Measurements from ENCODE around the gene ZMYND8.

DNA sequence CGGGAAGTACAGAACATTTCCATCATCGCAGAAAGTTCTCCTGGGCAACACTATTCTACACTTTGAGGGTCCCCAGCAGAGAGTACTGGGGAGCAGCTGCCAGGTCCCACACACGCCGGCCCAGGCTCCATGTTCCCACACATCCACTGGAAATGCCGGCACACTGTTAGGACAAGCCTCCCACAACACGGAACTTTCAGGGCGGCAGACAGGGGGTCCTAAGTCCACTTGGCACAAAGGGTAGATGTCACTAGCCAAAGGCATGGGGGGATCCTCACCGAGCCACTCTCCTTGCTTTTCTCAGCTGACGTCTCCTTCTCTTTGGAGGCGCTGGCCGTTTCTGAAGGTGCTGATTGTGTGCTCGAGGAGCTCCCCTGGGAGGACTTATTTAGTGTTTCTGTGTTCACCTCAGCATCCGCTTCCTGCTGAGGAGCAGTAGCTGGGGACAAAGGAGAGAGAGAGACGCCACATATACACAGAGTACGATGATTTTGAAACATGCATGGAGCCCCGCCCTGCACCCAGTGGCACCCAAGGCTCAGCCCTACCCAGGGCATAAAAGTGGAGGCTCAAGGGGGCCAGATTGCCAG is 135.4 kb downstream of the ZMYND8 start:
- TF ChIP-seq, protein P1, sequence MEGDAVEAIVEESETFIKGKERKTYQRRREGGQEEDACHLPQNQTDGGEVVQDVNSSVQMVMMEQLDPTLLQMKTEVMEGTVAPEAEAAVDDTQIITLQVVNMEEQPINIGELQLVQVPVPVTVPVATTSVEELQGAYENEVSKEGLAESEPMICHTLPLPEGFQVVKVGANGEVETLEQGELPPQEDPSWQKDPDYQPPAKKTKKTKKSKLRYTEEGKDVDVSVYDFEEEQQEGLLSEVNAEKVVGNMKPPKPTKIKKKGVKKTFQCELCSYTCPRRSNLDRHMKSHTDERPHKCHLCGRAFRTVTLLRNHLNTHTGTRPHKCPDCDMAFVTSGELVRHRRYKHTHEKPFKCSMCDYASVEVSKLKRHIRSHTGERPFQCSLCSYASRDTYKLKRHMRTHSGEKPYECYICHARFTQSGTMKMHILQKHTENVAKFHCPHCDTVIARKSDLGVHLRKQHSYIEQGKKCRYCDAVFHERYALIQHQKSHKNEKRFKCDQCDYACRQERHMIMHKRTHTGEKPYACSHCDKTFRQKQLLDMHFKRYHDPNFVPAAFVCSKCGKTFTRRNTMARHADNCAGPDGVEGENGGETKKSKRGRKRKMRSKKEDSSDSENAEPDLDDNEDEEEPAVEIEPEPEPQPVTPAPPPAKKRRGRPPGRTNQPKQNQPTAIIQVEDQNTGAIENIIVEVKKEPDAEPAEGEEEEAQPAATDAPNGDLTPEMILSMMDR (conservative IDR thresholded peaks at IDR 0.05 in 1 of 2, IDR thresholded peaks at IDR 0.05 in 1 of 2; ENCODE audit: extremely low read depth in 1 of 2, insufficient read depth in 1 of 2, low read depth in 1 of 2, low read length in 2 of 2) = no peak
- no peak for TF ChIP-seq EZH2 (IDR thresholded peaks at IDR 0.05; ENCODE audit: borderline replicate concordance, low read length)
